ENCODE measurements around the gene RIT2.

- TF ChIP-seq CTCF (IDR thresholded peaks at IDR 0.05) = no peak
- TF ChIP-seq POLR2A (IDR thresholded peaks at IDR 0.05) = no peak
Measured at GRCh38 chr18:42883169-42883568, 232.3 kb downstream of the RIT2 start.

Measured in ovary (tissue), 3 donors.